K562 (cell line): ENCODE results near the gene TMEM164. TPM values are rescaled to one million over a fixed set of nuclear protein-coding genes. Genes with fewer than 3 reads are reported as not detected.
A peak's percentile ranks its signal among the peaks of the same experiment; 100 is the strongest.
"Not testable (repeated sequence)": the region's sequence is repeated elsewhere in the genome, so short reads cannot be mapped to it uniquely, and the experiment has no call there.

Experiments
- ATAC-seq: fragments of 200-7000 bp; cut with Tn5 transposase; 3 replicates; pipeline ENCODE4 v1.9.1; 2020; ENCODE audit warnings: moderate library complexity
- BruUV-seq: library from RNA; stranded (reverse); fragments of 400-500 nt; replicated peaks from 2 replicates; lab custom pipeline; 2021; lab: Mats Ljungman, UMichigan
- CTCF ChIA-PET: fragments of 300-600 bp; formaldehyde crosslinking; extraction: SDS; loops from one replicate; lab custom pipeline; 2021; ENCODE audit warnings: low intra/inter-chr PET ratio; lab: Yijun Ruan, JAX
- POLR2A ChIA-PET: fragments of 300-600, 350-650 bp; sonication (Branson Sonifier 250); formaldehyde crosslinking; extraction: SDS; loops from one replicate; lab custom pipeline; 2021; ENCODE audit warnings: antibody characterized with exemption, inconsistent platforms; lab: Yijun Ruan, JAX
- DNase-seq, 4 experiments: peaks; one replicate each; pipeline versions ENCODE4 v3.0.0 to v3.0.0-alpha.2; 2011 to 2018; ENCODE audit warnings: low spot score in 3 of 4, mixed read lengths in 3 of 4; ENCODE audit errors: extremely low read depth in 1 of 4
- FAIRE-seq: peaks from 2 replicates; lab custom pipeline; 2011; peaks lifted over from hg19 to GRCh38; lab: Jason Lieb, UNC
- H2AFZ ChIP-seq: 2 replicates; pipeline ENCODE4 v1.6.0; 2011; ENCODE audit warnings: low read depth, low read length, control low read depth, inconsistent platforms
- H3K27ac ChIP-seq: fragments of 200-600 bp; 3 replicates; pipeline ENCODE4 v1.8.0; 2011; ENCODE audit warnings: low read depth, mild to moderate bottlenecking, control low read depth, inconsistent platforms, low read length, moderate library complexity, mixed read lengths; ENCODE audit errors: extremely low read depth
- H3K27me3 ChIP-seq, 2 experiments: fragments of 300-600 bp in 1 of 2; 2 replicates in 1 of 2; 3 replicates in 1 of 2; pipeline versions ENCODE4 v1.6.0 to v1.8.0; 2011; ENCODE audit warnings: inconsistent platforms in 2 of 2, low read length in 2 of 2, mild to moderate bottlenecking in 1 of 2, mixed read lengths in 1 of 2, moderate library complexity in 1 of 2; ENCODE audit not compliant: control insufficient read depth in 2 of 2, insufficient read depth in 2 of 2
- H3K36me3 ChIP-seq: fragments of 300-600 bp; 3 replicates; pipeline ENCODE4 v1.8.0; 2011; ENCODE audit warnings: mild to moderate bottlenecking, low read length, inconsistent platforms; ENCODE audit not compliant: control insufficient read depth, insufficient read depth
- H3K4me1 ChIP-seq, 2 experiments: fragments of 200-600 bp in 1 of 2; replicated peaks in 1 of 2; 2 replicates in 1 of 2; 3 replicates in 1 of 2; pipeline versions ENCODE4 v1.5.1 to v1.8.0; 2011; ENCODE audit warnings: inconsistent platforms in 2 of 2, low read length in 2 of 2, mild to moderate bottlenecking in 1 of 2, mixed read lengths in 1 of 2, moderate library complexity in 1 of 2; ENCODE audit not compliant: control insufficient read depth in 2 of 2, insufficient read depth in 2 of 2
- H3K4me2 ChIP-seq: 2 replicates; pipeline ENCODE4 v1.6.1; 2011; ENCODE audit warnings: low read length, control low read depth, inconsistent platforms, mixed read lengths; ENCODE audit not compliant: insufficient read depth
- H3K4me3 ChIP-seq: fragments of 200-600 bp; sonication (generic), shearing (Covaris generic); 2 replicates; pipeline ENCODE4 v1.5.1; 2016; ENCODE audit warnings: control low read depth, inconsistent platforms
- H3K79me2 ChIP-seq: fragments of 200-600 bp; 3 replicates; pipeline ENCODE4 v1.8.0; 2011; ENCODE audit warnings: low read length, inconsistent platforms; ENCODE audit not compliant: control insufficient read depth, insufficient read depth
- H3K9ac ChIP-seq, 2 experiments: 2 replicates each; pipeline versions ENCODE4 v1.6.0 to v1.6.1; 2011; ENCODE audit warnings: low read depth in 2 of 2, low read length in 2 of 2, control low read depth in 1 of 2, inconsistent platforms in 1 of 2, mild to moderate bottlenecking in 1 of 2, mixed read lengths in 1 of 2; ENCODE audit not compliant: insufficient read depth in 1 of 2
- H3K9me1 ChIP-seq: one replicate; pipeline ENCODE4 v1.6.0; 2011; ENCODE audit warnings: inconsistent platforms, mild to moderate bottlenecking, low read length, moderate library complexity; ENCODE audit not compliant: control insufficient read depth, insufficient read depth
- H3K9me3 ChIP-seq: replicated peaks from 2 replicates; pipeline ENCODE4 v1.5.1; 2011; ENCODE audit warnings: low read depth, low read length, inconsistent platforms; ENCODE audit not compliant: control insufficient read depth, insufficient read depth
- H4K20me1 ChIP-seq: replicated peaks from 2 replicates; pipeline ENCODE4 v1.6.1; 2011; ENCODE audit warnings: low read length, inconsistent platforms, mixed read lengths; ENCODE audit not compliant: control insufficient read depth, insufficient read depth
- BRD4 ChIP-seq: fragments of 200-600 bp; sonication (generic); IDR thresholded peaks from 2 replicates; pipeline ENCODE4 v1.6.1; 2017; ENCODE audit warnings: inconsistent platforms
- CEBPG ChIP-seq, 3 experiments: fragments of 200-800 bp in 1 of 3; sonication (Bioruptor generic) in 1 of 3; sonication (generic) in 1 of 3; formaldehyde crosslinking in 1 of 3; IDR thresholded peaks in 2 of 3; conservative IDR thresholded peaks in 1 of 3; 2 replicates each; pipeline versions ENCODE4 v1.6.1 to v1.8.0; 2016 to 2022; ENCODE audit warnings: missing compliant biosample characterization in 2 of 3, missing genetic modification characterization in 2 of 3, mild to moderate bottlenecking in 1 of 3, missing genetic modification reagents in 1 of 3
- MAFK ChIP-seq: IDR thresholded peaks from 2 replicates; pipeline ENCODE4 v1.6.1; 2011; ENCODE audit warnings: low read length, improper control_type of control experiment
- TEAD4 ChIP-seq, 2 experiments: sonication (generic) in 1 of 2; formaldehyde crosslinking in 1 of 2; IDR thresholded peaks; 2 replicates each; pipeline versions ENCODE4 v1.6.1 to v1.8.0; 2012 to 2022; ENCODE audit warnings: borderline replicate concordance in 1 of 2, inconsistent platforms in 1 of 2, low read length in 1 of 2, mild to moderate bottlenecking in 1 of 2, missing genetic modification reagents in 1 of 2
- ZNF121 ChIP-seq: sonication (generic); formaldehyde crosslinking; conservative IDR thresholded peaks from 2 replicates; pipeline ENCODE4 v1.8.0; 2022; ENCODE audit warnings: missing genetic modification reagents
- ZNF79 ChIP-seq: fragments of 250-450 bp; sonication (Bioruptor Pico); IDR thresholded peaks from 2 replicates; pipeline ENCODE4 v1.4.0; 2020; ENCODE audit warnings: low read depth, mild to moderate bottlenecking, moderate library complexity
- WGBS: fragments of 100-300 bp; shearing (Covaris generic); methylation state at CpG from one replicate; pipeline ENCODE4 v1.1.6; 2016; ENCODE audit warnings: low coverage, mixed read lengths; ENCODE audit not compliant: insufficient coverage; ENCODE audit errors: missing lambda C conversion rate; 5-methylcytosine and 5-hydroxymethylcytosine counted together
- in situ Hi-C: fragments of 300-500 bp; cut with MboI; formaldehyde crosslinking; loops from 4 replicates; pipeline ENCODE4 v1.15.0; 2018; ENCODE audit warnings: inconsistent platforms, mixed read lengths
- intact Hi-C: fragments of 100-400 bp; cut with micrococcal nuclease; formaldehyde crosslinking; loops from 2 replicates; pipeline ENCODE4 v1.14.2; 2022
- polyA plus RNA-seq, 8 experiments: library from polyadenylated mRNA; depleted of rRNA in 4 of 8; stranded (reverse) in 5 of 8; unstranded in 3 of 8; fragments of >200 nt; fragmentation: Nextera tagmentation in 2 of 8; fragmentation: Illumina TruSeq in 1 of 8; extraction: Ambion mirVana in 2 of 8; extraction: Trizol in 1 of 8; gene quantifications; 2 replicates each; pipeline versions ENCODE4 v1.2.1 to v1.2.3, GENCODE V29; 2011 to 2014; ENCODE audit warnings: inconsistent platforms in 1 of 8, missing spikeins in 1 of 8
- total RNA-seq, 7 experiments: library from RNA; depleted of rRNA in 6 of 7; stranded (reverse); fragments of >200 nt in 6 of 7; fragmentation: Illumina TruSeq in 2 of 7; extraction: Trizol in 2 of 7; gene quantifications; 2 replicates each; pipeline versions ENCODE4 v1.2.1 to v1.2.3, GENCODE V29; 2011 to 2021; ENCODE audit warnings: low replicate concordance in 1 of 7
- TF ChIP-seq, protein P1 (sequence below), 3 experiments: fragments of 200-800 bp in 1 of 3; fragments of 250-450 bp in 1 of 3; fragments of 450-650 bp in 1 of 3; sonication (Bioruptor Pico) in 1 of 3; sonication (Bioruptor generic) in 1 of 3; formaldehyde crosslinking in 1 of 3; IDR thresholded peaks; 2 replicates each; pipeline versions ENCODE4 v1.6.1 to v1.8.0; 2016 to 2022; ENCODE audit warnings: mild to moderate bottlenecking in 2 of 3, missing genetic modification characterization in 2 of 3, missing compliant biosample characterization in 1 of 3, moderate library complexity in 1 of 3

The TMEM164 gene
- total and polyA plus RNA-seq, 9 of the 15 experiments (the other 6 are each of a cell fraction or from before 2014, with no cell fraction given): 2.4 to 57.3 (median 23.1) TPM

DNA sequence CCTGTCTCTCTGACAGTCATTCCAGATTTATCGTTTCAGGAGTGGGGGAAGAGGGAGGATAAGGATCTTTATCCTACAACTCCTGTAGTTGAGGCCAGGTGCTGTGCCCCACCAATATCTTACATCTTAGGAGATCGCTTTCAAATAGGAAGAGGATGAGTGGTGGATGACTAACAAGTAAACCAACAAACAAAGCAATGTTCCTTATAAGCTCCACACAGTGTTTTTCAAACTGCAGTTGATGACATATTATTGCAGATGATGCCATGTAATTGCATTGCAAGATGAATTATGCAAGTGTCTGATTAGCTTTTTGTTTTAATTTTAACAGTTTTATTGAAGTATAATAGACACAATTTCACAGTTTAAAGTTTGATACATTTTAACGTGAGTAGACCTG is 35.8 kb upstream of the TMEM164 start (continued):
- TF ChIP-seq, protein P1, sequence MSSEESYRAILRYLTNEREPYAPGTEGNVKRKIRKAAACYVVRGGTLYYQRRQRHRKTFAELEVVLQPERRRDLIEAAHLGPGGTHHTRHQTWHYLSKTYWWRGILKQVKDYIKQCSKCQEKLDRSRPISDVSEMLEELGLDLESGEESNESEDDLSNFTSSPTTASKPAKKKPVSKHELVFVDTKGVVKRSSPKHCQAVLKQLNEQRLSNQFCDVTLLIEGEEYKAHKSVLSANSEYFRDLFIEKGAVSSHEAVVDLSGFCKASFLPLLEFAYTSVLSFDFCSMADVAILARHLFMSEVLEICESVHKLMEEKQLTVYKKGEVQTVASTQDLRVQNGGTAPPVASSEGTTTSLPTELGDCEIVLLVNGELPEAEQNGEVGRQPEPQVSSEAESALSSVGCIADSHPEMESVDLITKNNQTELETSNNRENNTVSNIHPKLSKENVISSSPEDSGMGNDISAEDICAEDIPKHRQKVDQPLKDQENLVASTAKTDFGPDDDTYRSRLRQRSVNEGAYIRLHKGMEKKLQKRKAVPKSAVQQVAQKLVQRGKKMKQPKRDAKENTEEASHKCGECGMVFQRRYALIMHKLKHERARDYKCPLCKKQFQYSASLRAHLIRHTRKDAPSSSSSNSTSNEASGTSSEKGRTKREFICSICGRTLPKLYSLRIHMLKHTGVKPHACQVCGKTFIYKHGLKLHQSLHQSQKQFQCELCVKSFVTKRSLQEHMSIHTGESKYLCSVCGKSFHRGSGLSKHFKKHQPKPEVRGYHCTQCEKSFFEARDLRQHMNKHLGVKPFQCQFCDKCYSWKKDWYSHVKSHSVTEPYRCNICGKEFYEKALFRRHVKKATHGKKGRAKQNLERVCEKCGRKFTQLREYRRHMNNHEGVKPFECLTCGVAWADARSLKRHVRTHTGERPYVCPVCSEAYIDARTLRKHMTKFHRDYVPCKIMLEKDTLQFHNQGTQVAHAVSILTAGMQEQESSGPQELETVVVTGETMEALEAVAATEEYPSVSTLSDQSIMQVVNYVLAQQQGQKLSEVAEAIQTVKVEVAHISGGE (CRISPR knock-in tag; IDR thresholded peaks at IDR 0.05): no peak
- no peak for TF ChIP-seq MAFK
- TF ChIP-seq CEBPG (CRISPR knock-in tag; IDR thresholded peaks at IDR 0.05): no peak
- TF ChIP-seq CEBPG (tag; conservative IDR thresholded peaks at IDR 0.05 in 1 of 2, IDR thresholded peaks at IDR 0.05 in 1 of 2): peak in 1 of 2 experiments; percentile 51; a peak in 1 of 4 replicates
- no peak for TF ChIP-seq ZNF79 (CRISPR knock-in tag)
- no peak for TF ChIP-seq BRD4
- TF ChIP-seq TEAD4 (IDR thresholded peaks at IDR 0.05; ENCODE audit: low read length): no peak
- no peak for TF ChIP-seq TEAD4 (CRISPR knock-in tag; IDR thresholded peaks at IDR 0.05; ENCODE audit: borderline replicate concordance)

DNA sequence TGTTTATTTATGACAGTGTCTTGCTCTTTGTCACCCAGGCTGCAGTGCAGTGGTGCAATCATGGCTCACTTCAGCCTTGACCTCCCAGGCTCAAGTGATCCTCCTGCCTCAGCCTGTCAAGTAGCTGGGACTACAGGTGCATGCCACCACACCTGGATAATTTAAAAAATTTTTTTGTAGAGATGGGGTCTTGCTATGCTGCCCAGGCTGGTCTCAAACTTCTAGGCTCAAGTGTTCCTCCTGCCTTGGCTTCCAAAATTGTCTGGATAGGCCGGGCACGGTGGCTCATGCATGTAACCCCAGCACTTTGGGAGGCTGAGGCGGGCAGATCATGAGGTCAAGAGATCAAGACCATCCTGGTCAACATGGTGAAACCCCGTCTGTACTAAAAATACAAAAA is 32.1 kb upstream of the TMEM164 start:
- H2AFZ ChIP-seq, CTCF ChIA-PET, DNase-seq, H3K36me3 ChIP-seq, H3K4me2 ChIP-seq, H3K27ac ChIP-seq, ATAC-seq, H3K79me2 ChIP-seq, H3K4me1 ChIP-seq, H3K9me1 ChIP-seq, H4K20me1 ChIP-seq, H3K4me3 ChIP-seq, FAIRE-seq, H3K9ac ChIP-seq, in situ Hi-C loops, intact Hi-C loops, H3K9me3 ChIP-seq, POLR2A ChIA-PET, H3K27me3 ChIP-seq, BruUV-seq: not testable (repeated sequence)
- WGBS: 71% methylated on average over 1 of the region's 4 CpGs
- TF ChIP-seq ZNF121: peak; percentile 60
